Uterus (tissue), 2 donors: Measurements from ENCODE around the gene GRPEL2.

ENCODE experiments used
- POLR2A ChIP-seq, 2 donors: fragments of 450-650 bp; IDR thresholded peaks; one replicate each; pipeline ENCODE4 v1.6.1; 2016; ENCODE audit warnings: antibody characterized with exemption in 2 of 2, mild to moderate bottlenecking in 1 of 2, moderate library complexity in 1 of 2
- TF ChIP-seq, protein P1 (sequence below), 4 experiments: fragments of 200-600 bp in 2 of 4; fragments of 450-650 bp in 2 of 4; sonication (generic) in 2 of 4; IDR thresholded peaks; one replicate each; pipeline ENCODE4 v1.5.1; 2016 to 2019; ENCODE audit warnings: antibody characterized with exemption in 4 of 4, mild to moderate bottlenecking in 2 of 4, moderate library complexity in 1 of 4

DNA sequence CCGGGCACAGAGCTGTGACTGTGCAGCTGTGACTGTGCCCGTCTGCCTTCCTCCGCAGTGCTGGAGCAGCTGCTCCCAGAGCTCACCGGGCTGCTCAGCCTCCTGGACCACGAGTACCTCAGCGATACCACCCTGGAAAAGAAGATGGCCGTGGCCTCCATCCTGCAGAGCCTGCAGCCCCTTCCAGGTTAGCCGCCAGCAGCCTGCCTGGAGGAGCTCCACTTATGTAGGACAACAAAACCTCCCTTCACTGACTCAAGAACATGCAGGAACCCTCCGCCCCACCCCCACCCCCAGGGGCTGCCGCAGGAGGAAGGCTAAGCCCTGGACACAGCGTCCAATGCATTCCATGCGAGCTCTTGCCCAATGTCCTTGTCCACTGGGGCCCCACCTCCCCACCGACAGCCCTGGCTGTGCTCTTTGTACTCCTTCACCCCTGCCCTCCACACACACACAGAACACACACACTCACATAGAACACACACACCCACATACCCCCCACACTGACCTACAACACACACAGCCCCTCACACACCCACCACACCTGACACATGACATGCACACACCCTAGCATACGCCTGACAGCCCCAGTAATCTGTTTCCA, 45.7 kb upstream of the GRPEL2 start:
- TF ChIP-seq, protein P1, sequence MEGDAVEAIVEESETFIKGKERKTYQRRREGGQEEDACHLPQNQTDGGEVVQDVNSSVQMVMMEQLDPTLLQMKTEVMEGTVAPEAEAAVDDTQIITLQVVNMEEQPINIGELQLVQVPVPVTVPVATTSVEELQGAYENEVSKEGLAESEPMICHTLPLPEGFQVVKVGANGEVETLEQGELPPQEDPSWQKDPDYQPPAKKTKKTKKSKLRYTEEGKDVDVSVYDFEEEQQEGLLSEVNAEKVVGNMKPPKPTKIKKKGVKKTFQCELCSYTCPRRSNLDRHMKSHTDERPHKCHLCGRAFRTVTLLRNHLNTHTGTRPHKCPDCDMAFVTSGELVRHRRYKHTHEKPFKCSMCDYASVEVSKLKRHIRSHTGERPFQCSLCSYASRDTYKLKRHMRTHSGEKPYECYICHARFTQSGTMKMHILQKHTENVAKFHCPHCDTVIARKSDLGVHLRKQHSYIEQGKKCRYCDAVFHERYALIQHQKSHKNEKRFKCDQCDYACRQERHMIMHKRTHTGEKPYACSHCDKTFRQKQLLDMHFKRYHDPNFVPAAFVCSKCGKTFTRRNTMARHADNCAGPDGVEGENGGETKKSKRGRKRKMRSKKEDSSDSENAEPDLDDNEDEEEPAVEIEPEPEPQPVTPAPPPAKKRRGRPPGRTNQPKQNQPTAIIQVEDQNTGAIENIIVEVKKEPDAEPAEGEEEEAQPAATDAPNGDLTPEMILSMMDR (IDR thresholded peaks at IDR 0.05) = no peak
- no peak for TF ChIP-seq POLR2A (IDR thresholded peaks at IDR 0.05)
